ENCODE results near the gene SGCA.

Gene SGCA

GRCh38 chr17:50149417-50150353 lies 16.1 kb upstream of the SGCA start:
- DNase-seq: peak; percentile 71

GRCh38 chr17:50150354-50151040 lies 15.3 kb upstream of the SGCA start, which contains the start of gene PPP1R9B:
Gene PPP1R9B (minus strand): TSS chr17:50150677. CDS start chr17:50150513, 164 bp downstream.
- DNase-seq: no peak

GRCh38 chr17:50151041-50151936 lies 14.5 kb upstream of the SGCA start:
- DNase-seq: peak; percentile 92

DNA sequence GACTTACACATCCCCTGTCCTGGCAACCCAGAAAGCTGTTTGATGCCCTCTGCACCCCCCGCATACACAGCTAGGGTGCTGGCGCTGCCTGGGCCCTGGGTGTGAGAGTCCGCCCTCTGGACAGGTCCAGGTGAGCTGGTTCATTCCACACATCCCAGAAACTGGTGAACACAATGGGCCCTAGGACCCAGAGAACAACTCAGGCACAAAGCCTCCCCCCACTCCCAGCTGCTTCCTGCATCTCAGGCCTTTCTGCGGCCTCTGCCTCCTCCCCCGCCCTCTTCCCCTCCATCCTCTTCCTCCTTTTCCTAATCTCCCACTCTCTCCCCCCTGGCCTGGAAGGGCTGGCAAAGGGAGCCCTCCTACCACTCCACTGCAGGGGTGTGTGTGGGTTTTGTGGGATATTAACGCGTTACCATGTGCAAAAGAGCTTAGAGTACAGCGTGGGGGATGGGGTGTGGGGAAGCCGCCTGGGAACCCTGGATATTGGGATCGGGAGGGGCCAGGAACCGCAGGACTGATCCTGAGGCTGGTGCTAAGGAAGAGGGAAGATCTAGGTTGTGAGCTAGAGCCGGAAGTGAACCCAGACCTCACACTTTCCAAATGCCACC lies 13.8 kb upstream of the SGCA start:
- peak; percentile 89 for DNase-seq

DNA sequence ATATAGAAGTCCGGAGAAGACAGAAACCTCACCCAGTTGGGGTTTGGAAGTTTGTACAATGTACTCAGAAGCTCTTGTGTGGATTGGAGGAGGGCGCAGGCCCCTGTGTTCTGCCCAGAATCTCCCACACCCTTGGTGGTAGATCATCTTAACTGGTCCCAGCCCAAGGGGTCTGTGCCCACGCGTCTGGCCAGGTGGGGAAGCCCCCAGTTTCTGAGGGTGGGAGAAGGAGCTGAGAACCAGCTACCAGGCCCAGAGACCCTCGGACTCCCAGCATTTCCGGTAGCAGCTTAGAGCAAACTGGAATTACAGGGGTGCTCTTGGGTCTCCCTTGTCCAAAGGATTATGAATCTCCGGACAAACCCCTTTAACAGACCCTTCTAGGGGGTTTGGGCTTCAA lies 13.1 kb upstream of the SGCA start:
- no peak for DNase-seq

- no peak for DNase-seq
Observed at GRCh38 chr17:50153650-50154575, 11.9 kb upstream of the SGCA start.

GRCh38 chr17:50154604-50155003 lies 11.2 kb upstream of the SGCA start:
- DNase-seq: no peak

DNA sequence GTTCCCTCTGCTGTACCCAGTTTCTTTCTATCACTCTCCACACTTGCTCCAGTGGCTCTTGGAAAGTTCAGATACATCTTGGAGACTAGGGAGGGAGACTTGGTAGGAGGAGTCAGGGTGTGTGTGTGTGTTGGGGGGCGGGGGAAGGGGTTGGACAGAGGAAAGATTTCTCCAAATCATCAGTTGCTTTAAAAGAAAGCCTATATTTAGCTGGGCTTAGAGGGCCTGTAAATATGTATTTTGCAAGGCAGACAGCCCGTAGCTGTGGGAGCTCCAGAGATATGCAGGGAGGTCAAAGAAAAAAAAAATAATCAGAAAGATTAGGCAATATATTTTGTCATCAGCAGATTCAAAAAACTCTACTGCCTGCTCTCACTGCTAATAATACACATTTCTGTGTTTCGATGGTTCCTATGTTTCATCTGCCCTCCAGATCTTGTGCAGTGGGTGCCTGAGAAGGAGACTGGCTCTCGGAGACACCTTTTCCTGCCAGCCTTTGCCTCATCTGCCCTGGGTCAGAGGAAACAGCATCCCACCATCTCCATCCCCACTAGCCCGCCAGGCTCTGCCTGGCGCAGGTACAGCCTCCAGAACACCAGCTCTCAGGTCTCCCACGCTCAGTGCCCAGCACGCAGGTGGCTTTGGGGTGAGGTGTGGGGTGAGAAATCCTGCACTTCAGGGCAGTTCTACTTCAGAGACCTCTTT lies 10.5 kb upstream of the SGCA start:
- peak; percentile 51 for DNase-seq

- DNase-seq: no peak
Observed at GRCh38 chr17:50157891-50158290, 7.9 kb upstream of the SGCA start.

- peak; percentile 81 for DNase-seq
Observed at GRCh38 chr17:50161023-50161910, 4.5 kb upstream of the SGCA start.

DNA sequence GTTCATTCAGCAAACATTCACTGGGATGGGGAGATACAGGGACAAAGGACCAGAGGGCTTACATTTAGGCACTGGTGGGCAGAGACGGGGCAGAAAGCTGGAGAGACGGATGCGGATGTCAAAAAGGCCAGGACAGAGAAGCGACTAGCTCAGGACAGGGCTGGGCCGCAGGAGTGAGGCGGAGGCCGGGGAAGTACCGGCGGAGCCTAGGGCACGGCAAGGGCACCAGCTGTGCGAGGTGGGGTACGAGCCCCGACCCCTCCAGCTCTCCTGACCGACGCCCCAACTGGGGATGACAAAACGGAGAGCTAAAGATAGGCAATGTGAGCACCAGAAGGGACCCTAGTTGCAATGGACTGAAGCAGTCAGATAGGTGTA lies 3.9 kb upstream of the SGCA start:
- DNase-seq: no peak

DNA sequence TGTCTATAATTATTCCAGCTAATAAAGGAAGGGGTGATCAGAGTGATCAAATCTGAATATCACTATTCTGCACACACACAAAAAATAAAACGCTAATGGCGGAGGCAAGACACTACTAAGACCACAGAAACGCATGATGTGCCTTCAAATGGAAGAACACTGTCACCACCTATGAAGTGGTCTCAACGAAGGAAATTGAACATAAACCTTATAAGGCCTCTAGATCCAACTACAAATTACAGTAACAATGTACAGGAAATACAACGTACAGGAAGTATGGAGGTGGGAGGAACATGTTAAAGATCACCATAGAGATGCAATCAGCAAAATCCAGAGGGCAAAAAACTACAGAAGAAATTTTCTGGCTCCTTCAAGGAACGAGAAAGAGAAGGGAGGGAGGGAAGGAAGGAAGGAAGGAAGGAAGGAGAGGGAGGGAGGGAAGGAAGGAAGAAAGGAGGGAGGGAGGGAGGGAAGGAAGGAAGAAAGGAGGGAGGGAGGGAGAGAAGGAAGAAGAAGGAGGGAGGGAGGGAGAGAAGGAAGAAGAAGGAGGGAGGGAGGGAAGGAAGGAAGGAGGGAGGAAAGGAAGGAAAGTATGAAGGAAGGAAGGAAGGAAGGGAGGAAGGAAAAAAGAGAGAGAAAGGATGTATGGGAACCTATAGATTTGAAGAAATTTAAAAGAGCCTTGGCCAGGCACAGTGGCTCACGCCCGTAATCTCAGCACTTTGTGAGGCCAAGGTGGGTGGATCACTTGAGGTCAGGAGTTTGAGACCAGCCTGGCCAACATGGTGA lies 3.1 kb upstream of the SGCA start:
- DNase-seq: no peak

DNA sequence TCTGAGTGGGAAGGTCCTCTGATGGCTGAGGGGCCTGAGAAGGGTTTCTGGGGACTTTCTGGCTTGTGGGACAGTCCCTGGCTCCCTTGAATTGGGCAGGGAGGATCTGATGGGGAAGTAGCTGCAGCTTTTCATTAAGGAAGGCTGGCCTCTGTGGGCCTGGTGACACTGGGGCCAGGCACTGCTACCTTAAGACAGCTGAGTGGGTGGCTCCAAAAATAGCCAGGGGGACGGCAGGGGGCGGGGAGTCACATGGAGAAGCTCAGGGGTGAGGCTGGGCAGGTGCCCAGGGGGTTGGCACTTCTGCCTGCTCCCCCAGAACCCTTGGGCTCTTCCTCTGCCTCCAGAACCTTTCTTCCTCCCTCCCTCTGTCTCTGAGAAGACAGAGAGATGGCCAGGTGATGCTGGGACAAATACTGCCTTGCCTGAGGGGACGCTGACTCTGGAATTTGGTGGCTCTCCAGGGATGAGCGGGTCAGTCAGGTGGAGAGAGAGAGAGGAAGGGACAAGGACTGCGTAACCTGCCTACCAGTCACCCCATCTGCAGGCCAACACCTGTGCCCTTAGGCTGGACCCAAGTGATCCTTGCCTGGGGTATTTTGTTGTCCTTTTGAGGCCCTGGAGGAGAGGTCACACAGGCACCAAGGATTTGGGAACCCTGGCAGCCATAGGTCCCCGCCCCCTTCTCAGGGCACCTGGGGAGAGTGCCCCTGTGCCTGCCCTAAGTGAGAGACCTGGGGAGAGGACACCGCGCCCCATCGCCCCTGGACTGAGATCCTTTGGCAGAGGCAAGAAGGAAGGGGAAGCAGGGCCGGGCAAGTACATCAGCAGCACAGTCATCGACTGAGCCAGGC lies 1.7 kb upstream of the SGCA start:
- no peak for DNase-seq

DNA sequence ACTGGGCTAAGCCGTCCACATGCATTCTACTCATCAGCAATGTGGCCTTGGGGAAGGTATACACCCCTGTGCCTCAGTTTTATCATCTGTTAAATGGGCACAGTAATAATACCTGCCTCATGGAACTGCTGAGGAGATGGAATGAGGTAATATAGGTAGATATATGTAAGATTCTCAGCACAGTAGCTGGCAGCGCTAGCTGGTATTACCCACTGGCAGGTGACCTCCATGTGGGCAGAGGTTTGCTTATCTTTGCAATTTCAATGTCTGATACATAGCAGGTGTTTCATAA lies 1.2 kb upstream of the SGCA start:
- DNase-seq: no peak

DNA sequence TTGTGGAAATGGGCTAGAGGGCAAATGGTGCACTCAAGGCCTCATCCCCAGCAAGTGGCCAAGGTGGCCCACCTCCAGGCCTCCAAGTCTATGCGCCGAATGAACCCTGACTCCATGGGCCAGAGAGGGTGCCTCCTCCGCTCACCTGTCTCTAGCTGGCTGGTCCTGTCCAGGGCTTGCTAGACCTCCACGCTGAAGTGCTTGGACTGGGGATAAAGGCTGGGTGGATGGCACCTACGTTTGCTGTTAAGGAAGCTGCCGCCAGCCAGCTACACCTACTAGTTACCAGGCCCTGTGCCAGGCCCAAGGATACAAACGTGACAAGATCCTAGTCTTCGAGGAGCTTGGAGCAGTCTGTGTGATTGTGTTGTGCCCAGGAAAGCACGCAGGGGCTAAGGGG lies 739 bp upstream of the SGCA start:
- no peak for DNase-seq

GRCh38 chr17:50165466-50165865 lies 339 bp upstream of the SGCA start:
- DNase-seq: no peak

- no peak for DNase-seq
Observed at GRCh38 chr17:50166518-50167181, 845 bp downstream of the SGCA start.

DNA sequence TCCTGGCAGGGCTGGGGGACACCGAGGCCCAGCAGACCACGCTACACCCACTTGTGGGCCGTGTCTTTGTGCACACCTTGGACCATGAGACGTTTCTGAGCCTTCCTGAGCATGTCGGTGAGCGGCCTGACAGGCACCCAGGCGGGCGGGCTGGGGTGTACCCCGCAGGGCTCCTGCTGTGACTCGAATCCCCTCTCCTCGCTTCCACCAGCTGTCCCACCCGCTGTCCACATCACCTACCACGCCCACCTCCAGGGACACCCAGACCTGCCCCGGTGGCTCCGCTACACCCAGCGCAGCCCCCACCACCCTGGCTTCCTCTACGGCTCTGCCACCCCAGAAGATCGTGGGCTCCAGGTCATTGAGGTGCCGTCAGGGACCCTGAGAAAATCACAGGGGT lies 1.6 kb downstream of the SGCA start:
- DNase-seq: no peak
